Stimulated activated CD4-positive, alpha-beta T cell treated with anti-CD3 and anti-CD28 coated beads, TNF-alpha, amount 100 ng/mL, for 4 hours (primary cell): ENCODE results near the gene MORN1.
A peak's percentile ranks its signal among the peaks of the same experiment; 100 is the strongest.
"Not testable (repeated sequence)": the region's sequence is repeated elsewhere in the genome, so short reads cannot be mapped to it uniquely, and the experiment has no call there.

Experiments used
- DNase-seq, 3 experiments: peaks; one replicate each; pipeline ENCODE4 v3.0.0-alpha.2; 2020; ENCODE audit warnings: low read depth in 3 of 3

Gene MORN1

DNA sequence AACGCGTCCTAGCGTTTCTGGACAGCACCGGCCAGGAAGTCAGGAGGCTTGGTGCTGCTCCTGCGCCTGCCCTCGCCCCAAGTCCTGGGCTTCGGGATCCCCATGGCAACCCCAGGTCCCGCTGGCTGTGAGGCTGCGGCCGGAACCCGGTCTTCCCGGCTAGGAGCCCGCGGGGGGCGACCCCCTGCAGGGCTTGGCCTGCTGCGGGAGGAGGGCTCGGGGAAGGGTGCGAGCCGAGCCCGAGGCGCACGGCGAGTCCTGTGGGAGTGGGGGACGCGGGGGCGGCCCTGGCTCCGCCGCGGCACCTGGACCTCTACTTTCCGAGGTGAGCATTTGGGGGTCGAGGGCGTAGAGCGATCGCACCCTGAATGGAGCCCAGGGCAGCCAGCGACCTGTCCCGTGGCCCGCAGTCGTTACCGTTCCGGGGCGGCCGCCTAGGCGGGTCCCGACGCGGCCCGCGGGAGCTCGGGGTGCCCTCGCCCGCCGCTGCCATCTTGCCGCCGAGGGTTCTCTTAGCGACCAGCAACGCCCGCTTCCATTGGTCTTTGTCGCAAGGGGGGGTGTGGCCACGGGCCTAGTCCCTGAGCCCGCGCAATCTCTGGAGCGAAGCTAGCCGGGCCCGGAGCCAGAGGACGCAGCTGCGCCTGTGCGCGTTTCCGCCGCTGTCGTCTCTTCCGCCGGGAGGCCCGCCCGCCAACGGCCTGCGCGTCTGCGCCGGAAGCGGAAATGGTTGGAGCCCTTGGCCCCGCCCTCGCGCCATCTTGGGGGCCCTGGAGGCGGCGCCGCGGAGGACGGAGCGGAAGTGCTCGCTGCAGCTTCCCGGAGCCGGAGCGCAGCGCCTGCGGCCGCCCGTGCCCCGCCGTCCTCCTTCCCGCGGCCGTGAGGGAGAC, at the start of gene MORN1, which contains the start of gene RER1:
Gene MORN1 (minus strand): TSS at position 514 of the 890 bp plus-strand sequence. CDS start 21 bp downstream, at position 493.
Gene RER1 (plus strand): TSS at position 801 of the 890 bp plus-strand sequence. CDS start 3,950 bp downstream, outside the sequence.
- peak; percentile 92 to 97 (median 97) for DNase-seq

- not testable (repeated sequence) for DNase-seq
These were observed 49.0 kb upstream of the MORN1 start for GRCh38 chr1:2440346-2440745.

- DNase-seq = no peak
These were observed 48.0 kb upstream of the MORN1 start for GRCh38 chr1:2439369-2439768.

- no peak for DNase-seq
These were observed 47.3 kb upstream of the MORN1 start for GRCh38 chr1:2438641-2439040.

DNA sequence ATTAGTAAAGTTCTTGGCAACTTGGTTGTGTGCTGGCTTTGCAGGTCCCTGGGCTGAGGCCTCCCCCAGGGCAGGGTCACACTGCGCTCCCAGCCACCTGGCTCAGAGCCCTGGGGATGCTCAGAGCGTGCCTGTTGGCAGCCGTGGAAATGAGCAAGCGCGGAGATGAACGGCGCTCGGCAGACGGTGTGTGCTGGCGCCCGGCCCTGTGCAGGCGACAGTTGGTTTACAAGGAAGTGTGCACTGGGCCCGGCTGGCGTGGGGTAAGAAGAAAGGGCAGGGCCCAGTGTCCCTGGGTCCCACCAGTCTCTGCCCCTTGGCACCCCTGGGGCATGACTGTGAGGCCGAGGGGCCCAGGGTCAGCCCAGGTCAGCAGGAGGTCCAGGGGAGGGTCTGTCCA, 46.7 kb upstream of the MORN1 start:
- no peak for DNase-seq

GRCh38 chr1:2437617-2438016, 46.3 kb upstream of the MORN1 start:
- no peak for DNase-seq

DNA sequence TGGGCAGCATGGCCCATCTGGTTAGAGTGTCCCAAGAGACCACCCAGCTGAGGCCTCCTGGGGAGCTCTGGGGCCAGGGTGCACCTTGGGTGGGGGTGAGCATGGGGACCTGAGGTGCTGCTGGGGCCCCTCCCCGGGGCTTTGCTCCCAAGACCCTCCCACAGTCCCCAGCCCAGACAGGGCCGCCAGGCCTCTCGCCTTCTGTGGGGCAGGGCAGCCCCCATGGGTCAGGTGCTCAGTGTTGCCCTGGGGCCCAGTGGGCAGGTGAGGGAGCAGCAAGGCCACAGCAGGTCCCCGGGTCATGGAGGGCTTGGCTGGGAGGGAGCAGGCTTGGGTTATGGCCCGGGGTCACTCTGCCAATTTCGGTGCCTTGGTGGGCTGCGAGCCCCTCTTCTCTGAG, 45.5 kb upstream of the MORN1 start:
- DNase-seq = no peak

DNA sequence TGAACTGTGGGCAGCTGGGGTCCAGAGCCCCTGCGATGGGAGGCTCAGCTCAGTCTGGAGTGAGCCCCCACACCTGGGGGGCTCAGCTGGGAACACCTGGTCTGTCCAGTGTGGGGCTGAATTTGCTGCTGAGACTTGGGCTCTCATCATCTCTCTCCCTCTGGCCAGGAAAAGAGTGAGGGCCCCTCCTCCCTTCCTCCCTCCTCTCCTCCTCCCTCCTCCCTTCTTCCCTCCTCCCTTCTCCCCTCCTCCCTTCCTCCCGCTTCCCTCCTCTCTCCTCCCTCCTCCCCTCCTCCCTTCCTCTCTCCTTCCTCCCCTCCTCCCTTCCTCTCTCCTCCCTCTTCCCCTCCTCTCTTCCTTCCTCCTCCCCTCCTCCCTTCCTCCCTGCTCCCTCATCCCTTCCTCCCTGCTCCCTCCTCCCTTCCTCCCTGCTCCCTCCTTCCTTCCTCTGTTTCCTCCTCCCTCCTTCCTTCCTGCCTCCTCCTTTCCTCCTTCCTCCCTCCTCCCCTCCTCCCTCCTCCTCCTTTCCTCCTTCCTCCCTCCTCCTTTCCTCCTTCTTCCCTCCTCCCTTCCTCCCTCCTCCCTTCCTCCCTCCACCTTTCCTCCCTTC, 44.5 kb upstream of the MORN1 start:
- no peak for DNase-seq

- no peak for DNase-seq
These were observed 43.7 kb upstream of the MORN1 start for GRCh38 chr1:2435091-2435490.

DNA sequence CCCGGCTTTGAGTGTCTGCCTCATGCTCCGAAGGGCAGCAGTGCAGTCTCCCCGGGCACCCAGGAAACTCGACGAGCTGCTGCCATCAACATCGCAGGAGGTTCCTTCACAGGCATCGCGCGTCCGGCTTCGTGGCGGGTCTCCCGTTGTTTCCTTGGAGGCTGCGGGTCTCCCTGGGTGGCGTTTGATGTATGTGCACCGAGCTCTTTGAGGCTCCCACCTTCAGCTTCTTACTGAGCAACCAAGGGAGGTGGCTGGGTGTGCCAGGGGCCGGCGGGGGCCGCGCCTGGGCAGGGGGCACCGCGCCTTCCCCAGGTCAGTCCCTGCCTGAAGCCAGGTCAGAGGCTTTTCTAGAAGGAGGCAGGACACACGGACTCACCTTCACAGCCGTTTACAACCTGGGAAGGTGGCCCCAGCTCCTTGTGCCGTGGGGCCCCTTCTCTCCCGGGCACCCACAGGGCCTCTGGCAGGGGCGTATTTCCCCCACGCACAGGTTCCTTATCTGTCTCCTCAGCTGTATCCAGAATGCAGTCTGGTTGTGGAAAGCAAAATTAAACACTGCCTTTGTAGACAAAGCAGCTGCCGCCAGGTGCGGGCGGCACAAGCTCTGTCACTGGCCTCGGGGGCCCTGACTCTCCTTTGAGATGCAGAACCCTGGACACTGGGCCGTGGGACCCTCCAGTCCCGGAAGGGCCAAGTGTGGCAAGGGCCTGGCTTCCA, 42.7 kb upstream of the MORN1 start:
- no peak for DNase-seq

DNA sequence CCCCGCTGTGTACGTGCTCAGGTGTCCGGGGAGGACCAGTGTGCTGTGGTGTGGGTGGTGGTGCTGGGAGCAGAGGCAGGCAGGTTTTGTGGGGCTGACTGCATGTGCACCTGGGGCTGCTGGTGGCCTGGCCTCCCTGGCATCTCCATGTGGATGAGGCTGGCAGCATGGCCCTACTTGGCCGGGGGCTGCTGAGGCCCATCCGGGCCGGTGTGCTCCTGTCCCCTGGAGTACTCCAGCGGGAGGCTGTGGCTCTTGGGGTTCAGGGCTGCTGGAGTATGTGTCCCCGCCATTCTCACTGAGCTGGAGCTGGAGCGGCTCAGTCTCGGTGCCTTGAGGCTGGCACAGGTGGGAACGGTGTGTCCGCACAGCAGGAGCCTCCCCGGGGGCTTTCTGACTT, 41.8 kb upstream of the MORN1 start:
- DNase-seq = no peak

- DNase-seq = no peak
These were observed 41.1 kb upstream of the MORN1 start for GRCh38 chr1:2432441-2432844.

GRCh38 chr1:2431518-2431917, 40.2 kb upstream of the MORN1 start:
- no peak for DNase-seq

GRCh38 chr1:2431103-2431502, 39.7 kb upstream of the MORN1 start:
- no peak for DNase-seq

GRCh38 chr1:2430592-2430973, 39.2 kb upstream of the MORN1 start:
- no peak for DNase-seq

DNA sequence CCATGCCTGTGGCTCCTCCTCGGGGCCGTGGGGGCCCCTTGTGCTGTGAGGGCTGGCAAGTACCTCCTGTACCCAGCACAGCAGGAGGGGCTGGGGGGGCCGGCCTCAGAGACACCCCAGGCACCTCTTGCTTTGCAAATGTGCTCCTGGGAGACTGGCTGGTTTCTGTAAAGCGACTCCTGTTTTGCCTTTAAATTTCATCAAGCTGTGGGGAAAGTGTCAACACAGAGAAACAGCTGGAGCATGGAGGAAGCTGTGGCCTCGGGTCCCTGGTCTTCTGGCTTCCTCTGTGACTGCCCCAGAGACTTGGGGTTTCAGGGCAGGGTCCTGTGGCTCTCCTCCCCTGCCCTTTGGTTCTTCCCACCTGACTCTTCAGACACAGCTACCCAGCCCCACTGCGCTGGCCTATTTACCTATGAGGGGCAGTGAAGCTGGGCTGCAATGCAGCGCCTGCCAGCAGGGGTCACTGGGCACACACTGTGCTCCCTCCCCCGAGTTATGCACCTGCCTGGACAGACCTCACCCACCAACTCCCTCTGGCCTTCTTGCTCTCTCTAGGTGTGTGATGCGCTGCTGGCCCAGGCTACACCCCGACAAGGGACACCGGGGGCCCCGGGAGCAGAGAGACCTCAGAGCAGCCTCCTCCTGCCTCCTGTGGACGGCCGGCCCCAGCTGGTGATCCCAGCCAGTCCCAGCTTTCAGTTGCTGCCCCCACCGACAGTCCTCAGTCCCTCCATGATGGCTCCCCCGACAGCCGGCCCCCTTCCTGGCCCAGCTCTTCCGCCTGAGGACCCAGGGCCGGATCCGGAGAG, 38.6 kb upstream of the MORN1 start:
- no peak for DNase-seq

- no peak for DNase-seq
These were observed 37.1 kb upstream of the MORN1 start for GRCh38 chr1:2428490-2428889.

- no peak for DNase-seq
These were observed 36.6 kb upstream of the MORN1 start for GRCh38 chr1:2427976-2428375.

DNA sequence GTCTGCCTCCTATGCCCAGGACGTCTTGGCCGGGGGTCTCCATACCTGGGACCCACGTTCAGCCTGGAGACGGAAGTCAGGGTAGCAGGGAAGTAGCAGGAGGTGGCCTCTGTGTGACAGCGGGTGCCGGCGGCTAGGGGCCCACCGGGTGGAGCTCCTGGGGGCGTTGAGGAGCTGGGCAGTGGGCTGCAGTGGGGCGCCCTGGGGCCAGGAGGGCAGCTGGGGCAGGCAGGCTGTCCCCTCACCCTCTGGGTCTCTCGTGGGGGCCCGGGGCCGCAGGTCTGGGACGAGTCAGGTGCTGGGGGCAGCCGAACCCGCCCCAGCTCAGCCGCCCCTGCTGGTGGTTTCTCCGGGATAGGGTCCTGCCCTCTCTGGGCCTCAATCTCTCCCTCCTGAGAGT, 35.7 kb upstream of the MORN1 start:
- no peak for DNase-seq

DNA sequence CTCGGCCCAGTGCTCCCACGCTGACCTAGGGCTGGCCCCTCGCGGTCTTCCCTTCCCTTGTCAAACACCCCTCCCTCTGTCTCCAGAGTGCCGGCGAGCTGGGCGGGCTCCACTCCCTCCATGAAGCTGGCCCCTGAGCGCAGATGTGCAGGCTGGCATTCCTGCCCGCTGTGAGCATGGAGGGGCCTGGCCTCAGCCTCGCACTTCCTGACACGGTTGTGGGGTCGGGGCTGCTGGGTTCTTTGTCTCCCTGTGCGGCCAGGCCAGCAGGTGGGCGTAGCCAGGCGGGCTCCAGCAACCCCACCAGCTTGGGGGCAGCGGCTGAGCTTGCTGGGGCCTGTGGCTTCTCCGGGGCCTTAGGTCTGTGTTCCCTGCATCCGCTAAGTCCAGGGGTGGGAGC, 35.2 kb upstream of the MORN1 start:
- DNase-seq = no peak

DNA sequence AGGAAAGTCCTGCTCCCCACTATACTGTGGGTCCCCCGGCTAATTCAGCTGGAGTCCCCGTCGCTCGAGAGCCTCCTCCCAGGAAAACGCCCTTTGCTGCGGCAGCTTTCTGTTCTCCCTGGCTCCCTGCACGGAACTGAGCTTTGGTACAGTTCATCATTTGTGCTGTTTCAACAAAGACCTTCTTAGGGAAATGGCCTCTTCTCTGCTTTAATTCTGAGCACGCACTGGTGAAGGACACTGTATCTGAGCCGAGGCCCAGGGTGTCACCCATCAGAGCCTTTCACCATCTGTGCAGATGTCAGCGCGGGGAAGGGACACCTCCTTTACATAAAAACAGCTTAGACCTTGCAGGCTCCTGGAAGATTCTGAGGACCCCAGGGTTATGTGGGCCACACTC, 34.5 kb upstream of the MORN1 start:
- DNase-seq = no peak

GRCh38 chr1:2422523-2422922, 31.2 kb upstream of the MORN1 start:
- DNase-seq = no peak
